H1 (cell line): ENCODE measurements around the gene DCDC2. TPM values are rescaled to one million over a fixed set of nuclear protein-coding genes. Genes with fewer than 3 reads are reported as not detected.

ENCODE experiments used
- BRCA1 ChIP-seq: IDR thresholded peaks from 2 replicates; pipeline ENCODE4 v1.6.1; 2012; ENCODE audit warnings: low read depth, low read length, improper control_type of control experiment
- CBX5 ChIP-seq: fragments of 300-800, 300-1000 bp; sonication (generic); IDR thresholded peaks from 2 replicates; pipeline ENCODE4 v1.7.1; 2016; ENCODE audit warnings: antibody characterized with exemption, low read length, low read depth
- GTF2F1 ChIP-seq: IDR thresholded peaks from 2 replicates; pipeline ENCODE4 v1.6.1; 2012; ENCODE audit warnings: low read depth, low read length, improper control_type of control experiment, borderline replicate concordance
- SIX5 ChIP-seq: IDR thresholded peaks from 2 replicates; pipeline ENCODE4 v1.6.1; 2011; ENCODE audit warnings: mild to moderate bottlenecking, low read depth, low read length
- polyA plus RNA-seq, 7 experiments: library from polyadenylated mRNA; depleted of rRNA in 3 of 7; stranded (reverse) in 5 of 7; unstranded in 2 of 7; fragments of >200 nt in 5 of 7; fragments of 200-250 nt in 2 of 7; gene quantifications; 1 replicate in 5 of 7; 2 replicates in 1 of 7; 4 replicates in 1 of 7; pipeline versions ENCODE4 v1.2.1 to v1.2.3, GENCODE V29; 2011 to 2013; ENCODE audit warnings: missing spikeins in 2 of 7, mixed read lengths in 2 of 7
- total RNA-seq: library from RNA; stranded (reverse); fragmentation: NEBNext Ultra II Directional; extraction: Animal tissue kit (Norgen Biotek cat#: 25700); gene quantifications from 2 replicates; pipeline ENCODE4 v1.2.1, GENCODE V29; 2021

Gene DCDC2
- total and polyA plus RNA-seq, 2 of the 8 experiments (the other 6 are each of a cell fraction or from before 2014, with no cell fraction given): 0.03 to 0.15 TPM

GRCh38 chr6:24394061-24394779 is 36.4 kb upstream of the DCDC2 start (continued):
- TF ChIP-seq GTF2F1: no peak
- no peak for TF ChIP-seq CBX5
- no peak for TF ChIP-seq BRCA1
- TF ChIP-seq SIX5: no peak
